T47D (cell line): ENCODE data around the gene ZNF526.

Experiments
- DNase-seq, 2 experiments: peaks; one replicate each; pipeline versions ENCODE4 v3.0.0 to v3.0.0-alpha.2; 2011 to 2012; ENCODE audit warnings: low read depth in 1 of 2, low spot score in 1 of 2
- JUND ChIP-seq: IDR thresholded peaks from 2 replicates; pipeline ENCODE4 v1.6.1; 2012; ENCODE audit warnings: low read depth
- in situ Hi-C: cut with HindIII; loops from 2 replicates; pipeline ENCODE4 v1.10.0; 2016; ENCODE audit warnings: low sequenced_read_pairs, low pct_unique_long_range_greater_than_20kb

The ZNF526 gene

DNA sequence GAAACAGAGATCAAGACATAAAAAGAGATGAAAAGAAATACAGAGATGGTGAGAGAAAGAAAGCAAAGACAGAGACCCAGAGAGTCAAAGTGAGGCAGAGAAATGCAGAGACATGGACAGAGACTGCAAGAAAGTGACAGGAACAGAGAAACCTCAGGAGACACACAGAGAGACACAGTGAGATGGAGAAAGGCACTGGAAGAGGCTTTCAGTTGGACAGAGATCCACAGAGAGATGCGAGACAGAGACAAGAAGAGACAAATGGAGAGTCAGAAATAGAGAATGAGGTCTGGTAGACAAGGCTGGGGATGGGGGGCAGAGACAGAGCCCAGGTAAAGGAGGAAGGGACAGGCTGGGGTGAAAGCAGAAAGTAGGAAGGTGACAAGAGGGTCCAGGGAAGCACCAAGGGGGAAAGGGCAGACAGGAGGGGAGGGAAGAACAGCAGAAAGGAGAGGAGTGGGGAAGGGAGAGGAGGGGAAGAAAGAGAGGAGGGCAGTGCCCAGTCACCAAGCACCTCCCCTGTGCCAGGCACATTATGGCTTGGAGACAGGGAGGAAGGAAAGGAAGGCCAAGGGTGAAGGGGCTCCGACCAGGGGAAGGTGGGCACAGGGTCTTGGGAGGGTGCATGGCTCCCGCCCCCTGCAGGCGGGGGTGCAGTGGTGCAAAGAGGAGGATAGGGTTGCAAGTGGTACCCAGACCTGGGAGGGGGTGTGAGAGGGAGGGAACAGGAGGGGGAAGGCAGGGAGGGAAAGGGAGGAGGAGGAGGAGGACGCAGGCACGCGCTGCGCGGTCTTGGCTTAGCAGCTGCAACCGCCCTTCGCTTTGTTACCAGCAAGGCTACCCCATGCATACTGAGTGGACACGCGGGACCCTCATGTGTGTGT is 41.1 kb upstream of the ZNF526 start:
- DNase-seq = no peak
- no peak for TF ChIP-seq JUND
- in situ Hi-C loops = no loop called here

DNA sequence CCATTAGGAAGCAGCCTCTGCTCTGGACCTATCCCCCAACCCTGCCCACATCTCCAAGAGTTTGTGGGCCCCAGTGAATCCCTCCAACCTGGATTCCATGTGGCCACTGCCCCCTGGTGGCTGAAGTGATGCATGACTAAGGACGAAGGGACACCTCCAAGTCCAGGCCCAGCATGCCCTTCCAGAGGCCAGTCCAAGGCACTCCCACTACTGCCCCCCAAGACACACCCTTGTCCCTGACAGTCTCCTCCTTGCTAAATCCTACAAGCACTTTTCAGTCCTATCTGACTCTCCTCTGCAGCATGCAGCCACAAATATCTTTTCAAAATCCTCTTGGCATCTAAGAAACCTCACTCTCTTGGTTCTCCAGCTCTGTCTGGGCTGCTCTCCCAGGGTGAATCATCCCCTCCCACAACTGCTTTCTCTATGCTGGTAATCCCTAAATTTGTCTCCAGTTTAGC is 35.7 kb upstream of the ZNF526 start:
- peak; percentile 39 to 71 for DNase-seq
- in situ Hi-C loops = no loop called here

GRCh38 chr19:42185277-42185676 is 34.8 kb upstream of the ZNF526 start:
- TF ChIP-seq JUND = no peak
- in situ Hi-C loops = no loop called here
- no peak for DNase-seq

More for the DNA sequence above, 35.7 kb upstream of the ZNF526 start:
- no peak for TF ChIP-seq JUND

DNA sequence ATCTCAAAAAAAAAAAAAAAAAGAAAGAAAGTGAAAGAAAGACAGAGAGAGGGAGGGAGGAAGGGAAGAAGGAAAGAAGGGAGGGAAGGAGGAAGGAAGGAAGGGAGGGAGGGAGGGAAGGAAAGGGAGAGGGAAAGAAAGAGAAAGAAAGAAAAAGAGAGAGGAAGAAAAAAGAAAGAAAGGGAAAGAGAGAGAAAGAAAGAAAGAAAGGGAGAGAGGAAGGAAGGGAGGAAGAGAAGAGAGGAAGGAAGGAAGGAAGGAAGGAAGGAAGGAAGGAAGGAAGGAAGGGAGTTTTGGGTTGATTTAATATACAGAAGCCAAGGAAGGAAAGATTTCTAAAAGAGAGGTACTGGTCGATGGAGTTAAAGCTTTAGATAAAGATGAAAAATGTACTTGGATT is 31.4 kb upstream of the ZNF526 start:
- no peak for TF ChIP-seq JUND
- no peak for DNase-seq
- in situ Hi-C loops = no loop called here

DNA sequence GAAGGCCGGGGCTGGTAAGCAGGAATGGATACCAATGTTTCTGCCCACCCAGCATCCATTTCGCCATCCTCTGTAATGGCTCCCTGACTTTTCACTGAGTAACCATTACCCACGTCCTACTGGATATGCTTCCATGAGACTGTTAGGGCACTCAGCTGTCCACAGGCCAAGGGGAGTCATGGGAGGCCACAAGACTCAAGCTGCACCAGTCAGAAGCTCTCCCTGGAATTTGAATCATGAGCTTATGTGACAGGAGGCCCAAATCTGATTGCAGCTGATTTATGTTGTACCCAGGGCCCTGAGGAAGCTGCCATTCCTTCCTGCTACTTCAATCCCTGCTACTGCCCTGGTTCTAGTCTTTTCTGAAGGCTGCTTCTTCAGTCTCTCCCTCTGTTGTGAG is 31.0 kb upstream of the ZNF526 start:
- TF ChIP-seq JUND = no peak
- in situ Hi-C loops = no loop called here
- no peak for DNase-seq

DNA sequence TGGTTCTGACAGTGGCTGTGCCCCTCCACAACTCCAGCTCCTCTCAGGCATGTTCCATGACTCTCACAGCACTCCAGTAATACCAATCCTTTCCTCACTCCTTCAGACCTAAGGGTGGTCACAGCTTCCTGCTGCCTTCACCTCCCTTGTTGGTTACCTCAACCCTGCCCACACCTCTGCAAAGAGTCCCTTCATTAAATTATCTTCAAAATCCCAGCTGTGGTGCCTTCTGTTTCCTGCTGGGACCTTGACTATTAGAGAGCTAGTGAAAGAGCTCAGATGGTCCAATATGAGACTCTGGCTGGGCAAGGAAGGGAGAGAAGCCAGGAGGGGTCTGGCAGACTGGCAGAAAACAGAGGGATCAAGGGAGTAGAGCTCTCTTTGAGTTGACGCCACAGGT is 28.8 kb upstream of the ZNF526 start:
- no peak for TF ChIP-seq JUND
- DNase-seq = no peak
- in situ Hi-C loops = no loop called here

DNA sequence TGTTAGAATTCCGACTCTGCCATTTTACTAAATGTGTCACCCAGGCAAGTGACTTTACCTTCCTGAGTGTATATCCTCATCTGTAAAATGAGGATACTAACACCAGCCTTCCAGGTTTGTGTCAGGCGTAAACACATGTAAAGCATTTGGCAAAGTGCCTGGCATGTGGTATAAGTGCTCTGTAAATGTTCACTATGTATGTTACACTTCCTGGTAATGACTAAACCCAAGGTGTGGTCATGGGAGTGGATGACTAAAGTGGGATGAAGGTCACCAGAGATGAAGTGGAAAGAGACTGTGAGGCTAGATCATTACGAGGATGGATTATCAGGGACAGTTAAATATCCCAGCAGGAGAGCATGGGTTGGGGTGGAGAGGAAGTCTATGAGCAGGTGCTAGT is 28.3 kb upstream of the ZNF526 start:
- TF ChIP-seq JUND = no peak
- no peak for DNase-seq
- in situ Hi-C loops = no loop called here

- no peak for DNase-seq
- no peak for TF ChIP-seq JUND
- in situ Hi-C loops = no loop called here
Measured at GRCh38 chr19:42193294-42193693, 26.8 kb upstream of the ZNF526 start.

DNA sequence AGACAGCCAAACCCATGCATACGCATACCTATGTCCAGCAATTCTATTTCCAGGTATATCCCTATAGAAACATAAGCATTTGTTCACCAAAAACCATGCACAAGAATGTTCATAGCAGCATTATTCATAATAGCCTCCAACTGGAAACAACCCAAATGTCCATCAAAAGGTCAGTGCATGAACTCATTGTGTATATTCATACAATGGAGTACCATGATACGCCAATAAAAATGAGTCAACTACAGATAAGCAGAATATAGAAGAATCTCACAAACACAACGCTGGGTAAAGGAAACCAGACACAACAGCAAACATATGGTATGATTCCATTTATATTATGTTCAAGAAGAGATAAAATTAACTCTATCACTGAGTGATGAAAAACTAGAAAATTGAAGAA is 26.4 kb upstream of the ZNF526 start:
- in situ Hi-C loops = no loop called here
- no peak for DNase-seq
- TF ChIP-seq JUND = no peak

DNA sequence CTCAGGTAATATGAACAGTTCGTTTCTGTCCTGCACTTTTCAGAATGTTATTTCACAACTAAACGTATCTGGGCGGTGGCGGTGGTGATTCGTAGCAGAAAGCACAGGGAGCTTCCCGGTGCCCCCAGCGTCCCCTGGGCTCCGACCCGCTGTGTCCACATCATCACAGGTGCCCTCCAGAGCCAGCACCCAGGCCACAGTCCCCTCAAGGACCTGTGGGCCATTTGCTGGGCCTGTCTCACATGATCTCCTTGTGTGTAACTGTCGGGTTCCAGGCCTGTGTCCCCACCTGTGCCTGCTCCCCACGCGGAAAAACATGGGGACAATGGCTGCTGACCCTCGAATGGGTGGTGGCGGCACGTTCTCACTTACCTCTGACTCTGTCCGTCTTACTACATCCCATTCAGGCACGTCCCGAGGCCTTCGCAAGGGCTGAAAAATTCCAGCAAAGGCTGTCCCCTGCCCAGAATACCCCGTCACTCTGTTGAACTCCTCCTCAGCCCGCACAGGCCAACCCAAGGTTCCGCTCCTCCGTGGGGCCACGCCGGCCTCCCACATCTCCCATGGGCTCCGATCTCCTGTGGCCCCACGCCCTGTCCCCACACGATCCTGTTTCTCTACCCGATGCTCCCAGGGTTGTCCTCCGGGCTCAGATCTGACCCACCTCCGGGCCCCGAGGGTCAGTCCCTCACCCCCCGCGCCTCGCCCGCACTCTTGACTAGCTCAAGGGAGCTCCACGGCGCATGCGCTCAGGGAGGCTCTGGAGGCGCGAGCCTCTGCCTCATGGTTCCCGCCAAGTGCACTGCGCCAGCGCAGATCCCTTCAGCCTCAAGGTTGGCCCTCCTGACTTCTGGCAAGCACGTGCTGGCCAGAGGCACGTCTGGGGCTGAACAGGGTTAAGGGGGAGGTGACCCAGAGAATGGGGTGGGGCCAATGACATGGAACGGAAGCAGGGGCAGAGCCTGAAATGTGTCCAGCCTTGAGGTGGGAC is 23.8 kb upstream of the ZNF526 start:
- in situ Hi-C loops = no loop called here
- DNase-seq = no peak
- no peak for TF ChIP-seq JUND

DNA sequence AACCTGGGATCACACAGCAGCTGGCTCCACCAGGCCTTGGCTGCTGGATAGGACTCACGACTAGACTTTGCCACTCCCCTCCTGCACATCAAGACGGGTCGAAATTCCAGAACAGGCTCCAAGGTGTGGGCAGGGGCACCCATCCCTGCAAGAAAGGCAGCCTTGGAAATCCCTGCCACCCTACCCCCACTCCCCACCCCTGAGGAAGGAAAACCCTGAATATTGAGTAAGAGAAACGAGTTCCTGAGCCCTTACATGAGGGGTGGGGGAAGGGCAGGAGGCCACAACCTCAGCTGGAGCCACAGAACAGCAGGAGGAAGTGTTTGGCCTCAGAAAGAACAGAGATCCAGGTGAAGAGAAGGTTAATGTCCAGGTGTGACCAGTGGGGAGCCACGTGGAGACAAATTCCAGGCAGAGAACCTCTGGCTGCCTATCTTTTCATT is 22.7 kb upstream of the ZNF526 start:
- no peak for DNase-seq
- no peak for TF ChIP-seq JUND
- in situ Hi-C loops = no loop called here

- in situ Hi-C loops = no loop called here
- no peak for TF ChIP-seq JUND
- DNase-seq = no peak
Measured at GRCh38 chr19:42198676-42199439, 21.3 kb upstream of the ZNF526 start.
